Measurements from ENCODE around the gene SPRED2. TPM values are rescaled to one million over a fixed set of nuclear protein-coding genes. Genes with fewer than 3 reads are reported as not detected.

Gene SPRED2
- total RNA-seq, 1 donor from 2014 or later = 14.9 TPM

DNA sequence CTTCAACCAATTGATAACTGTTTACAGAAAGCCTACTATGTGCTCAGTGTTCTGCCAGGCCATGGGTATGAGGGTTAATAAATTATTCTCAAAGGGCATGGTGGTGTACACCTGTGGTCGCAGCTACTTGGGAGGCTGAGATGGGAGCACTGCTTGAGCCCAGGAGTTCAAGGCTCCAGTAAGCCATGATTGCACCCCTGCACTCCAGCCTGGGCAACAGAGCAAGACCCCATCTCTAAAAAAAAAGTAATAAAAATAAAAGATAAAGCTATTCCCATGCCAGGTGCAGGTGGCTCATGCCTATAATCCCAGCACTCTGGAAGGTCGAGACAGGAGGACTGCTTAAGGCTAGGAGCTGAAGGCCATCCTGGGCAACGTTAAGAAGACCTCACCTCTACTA, 8.0 kb downstream of the SPRED2 start:
- no peak for ATAC-seq (ENCODE audit: poor library complexity)
- DNase-seq = no peak
- intact Hi-C loops (cut with DNase I) = no loop called here

DNA sequence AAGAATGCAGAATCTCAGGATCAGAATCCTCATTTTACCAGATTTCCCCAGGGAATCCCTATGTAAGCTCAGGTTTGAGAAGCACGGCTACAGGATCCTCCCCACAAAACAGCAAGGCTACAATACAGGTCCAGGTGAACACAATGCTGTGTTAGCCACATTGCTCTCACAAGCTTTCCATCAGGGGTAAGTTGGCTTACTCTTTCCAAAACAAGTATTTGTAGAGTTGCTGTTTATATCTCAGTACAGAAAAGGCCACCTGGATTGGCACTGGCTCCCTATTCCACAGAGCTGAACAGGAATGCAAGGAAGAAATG, 11.0 kb downstream of the SPRED2 start:
- intact Hi-C loops (cut with DNase I) = no loop called here
- ATAC-seq (ENCODE audit: poor library complexity) = no peak
- no peak for DNase-seq

DNA sequence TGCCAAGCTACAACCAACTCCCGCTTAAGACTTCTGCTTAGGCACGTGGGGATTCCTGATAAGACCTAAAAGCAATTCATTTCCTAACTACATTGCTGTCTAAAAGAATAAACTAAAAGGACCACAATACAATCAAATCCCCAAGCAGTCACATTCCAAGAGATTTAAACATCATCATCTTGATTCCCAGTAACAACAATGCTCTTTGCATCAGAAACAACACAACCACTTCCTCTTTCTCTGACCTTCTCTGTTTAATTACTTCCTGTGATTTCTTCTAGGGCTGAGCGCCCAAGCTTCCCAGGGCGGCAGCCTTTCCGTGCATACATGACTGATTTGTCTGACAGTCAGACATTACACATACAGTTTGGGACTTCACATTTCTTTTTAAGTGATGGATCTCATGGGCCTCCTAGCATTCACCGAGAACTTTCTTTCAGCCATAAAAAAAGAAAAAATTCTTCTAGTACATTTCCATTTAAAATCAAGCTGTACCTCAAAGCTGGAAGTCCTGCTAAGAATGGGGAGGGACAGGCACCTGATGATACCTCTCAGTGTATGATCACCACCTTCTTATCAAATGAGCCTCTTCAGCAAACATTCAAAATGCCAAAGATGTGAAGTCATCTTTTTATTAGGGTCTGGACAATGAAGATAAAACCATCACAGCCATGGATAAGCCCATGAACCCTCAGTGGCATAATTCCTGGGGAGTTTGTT, 11.5 kb downstream of the SPRED2 start:
- ATAC-seq (ENCODE audit: poor library complexity) = peak; percentile 48
- intact Hi-C loops (cut with DNase I) = no loop called here
- DNase-seq = peak; percentile 50

DNA sequence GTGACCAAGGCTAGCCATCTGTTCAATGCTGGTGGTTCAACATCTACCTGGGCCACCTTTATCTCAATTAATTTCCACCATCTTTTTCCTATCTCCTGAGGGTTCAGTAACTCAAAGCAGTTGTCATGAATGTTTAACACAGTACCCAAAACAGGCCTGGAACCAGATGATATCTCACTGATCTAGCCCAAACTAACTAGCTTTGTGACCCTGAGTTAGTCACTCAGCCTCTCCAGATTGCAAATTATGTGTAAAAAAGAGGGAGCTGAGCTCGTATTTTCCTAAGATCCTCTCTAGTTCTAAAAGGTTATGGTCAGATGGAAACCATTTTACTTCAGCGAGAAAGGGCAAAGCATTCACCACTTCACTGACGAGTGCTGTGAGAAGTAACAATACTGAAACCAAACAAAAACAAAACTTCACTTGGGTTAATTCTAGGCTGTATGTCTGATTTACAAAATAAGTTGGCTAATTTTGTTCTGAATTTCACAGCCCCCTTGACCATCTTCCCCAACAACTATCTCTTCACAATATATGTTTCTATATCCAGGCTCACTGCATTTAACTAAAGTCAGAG, 14.8 kb downstream of the SPRED2 start:
- intact Hi-C loops (cut with DNase I) = loop anchor here (5.0 kb wide), 1 partner anchor 35 kb away; no protein-coding TSS in a partner anchor
- DNase-seq (no peak), ATAC-seq (ENCODE audit: poor library complexity) (no peak)

DNA sequence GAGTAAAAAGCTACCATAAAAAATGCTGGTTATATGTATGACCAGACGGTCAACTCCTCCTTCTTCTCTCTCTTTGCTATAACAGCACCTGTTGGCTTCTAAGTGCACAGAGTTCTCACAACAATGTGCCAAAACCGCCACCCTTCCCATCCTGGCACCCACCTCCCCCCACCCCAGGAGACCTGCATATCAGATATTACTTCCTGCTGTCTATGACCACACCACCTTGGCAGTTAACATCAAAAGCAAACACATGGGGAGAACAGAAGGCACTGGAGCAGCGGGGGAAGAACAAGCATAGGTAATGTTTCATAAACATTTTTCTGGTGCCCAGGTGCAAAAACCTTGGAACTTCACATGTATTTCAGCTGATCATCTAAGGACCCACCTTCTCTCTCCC, 15.5 kb downstream of the SPRED2 start:
- intact Hi-C loops (cut with DNase I) = loop anchor here (5.0 kb wide), 1 partner anchor 35 kb away; no protein-coding TSS in a partner anchor
- ATAC-seq (ENCODE audit: poor library complexity) (no peak), DNase-seq (no peak)

DNA sequence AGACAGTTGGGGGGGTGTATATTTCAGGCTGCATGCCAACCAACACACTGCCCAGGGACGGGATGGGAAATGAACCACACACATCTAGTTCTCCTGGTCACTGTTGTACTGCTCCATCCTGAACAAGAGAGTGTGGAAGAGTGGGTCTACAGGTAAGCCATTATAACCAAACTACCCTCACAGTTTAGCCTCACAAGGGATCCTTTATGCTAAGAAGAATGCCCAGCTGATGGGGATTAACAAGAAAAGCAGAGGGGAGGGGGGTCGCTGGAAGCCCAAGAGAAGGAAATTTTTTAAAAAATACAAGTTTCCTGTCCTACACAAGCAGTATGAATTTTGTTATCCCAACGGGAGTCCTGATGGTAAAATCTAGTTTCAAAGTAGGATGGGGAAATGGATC, 16.1 kb downstream of the SPRED2 start:
- ATAC-seq (ENCODE audit: poor library complexity) = no peak
- intact Hi-C loops (cut with DNase I) = loop anchor here (5.0 kb wide), 1 partner anchor 34 kb away; no protein-coding TSS in a partner anchor
- no peak for DNase-seq

DNA sequence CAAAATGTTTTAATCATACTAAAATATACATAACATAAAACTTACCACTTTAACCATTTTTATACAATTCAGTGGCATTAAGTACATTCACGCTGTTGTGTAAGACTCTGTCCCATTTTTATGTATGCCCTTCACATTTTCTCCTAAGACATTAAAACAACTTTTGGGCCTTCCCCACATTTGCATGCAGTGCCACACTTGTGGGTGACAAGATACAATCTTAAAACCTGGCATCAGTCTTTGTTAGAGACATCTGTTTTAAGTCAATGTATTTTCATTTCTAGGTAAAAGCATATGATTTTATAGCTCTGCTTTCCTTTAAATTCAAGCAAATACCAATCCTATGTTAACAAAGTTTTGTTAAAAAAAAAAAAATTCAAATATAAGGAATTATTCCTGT, 17.3 kb downstream of the SPRED2 start:
- intact Hi-C loops (cut with DNase I) = loop anchor here (5.0 kb wide), 1 partner anchor 33 kb away; no protein-coding TSS in a partner anchor
- no peak for DNase-seq
- no peak for ATAC-seq (ENCODE audit: poor library complexity)

DNA sequence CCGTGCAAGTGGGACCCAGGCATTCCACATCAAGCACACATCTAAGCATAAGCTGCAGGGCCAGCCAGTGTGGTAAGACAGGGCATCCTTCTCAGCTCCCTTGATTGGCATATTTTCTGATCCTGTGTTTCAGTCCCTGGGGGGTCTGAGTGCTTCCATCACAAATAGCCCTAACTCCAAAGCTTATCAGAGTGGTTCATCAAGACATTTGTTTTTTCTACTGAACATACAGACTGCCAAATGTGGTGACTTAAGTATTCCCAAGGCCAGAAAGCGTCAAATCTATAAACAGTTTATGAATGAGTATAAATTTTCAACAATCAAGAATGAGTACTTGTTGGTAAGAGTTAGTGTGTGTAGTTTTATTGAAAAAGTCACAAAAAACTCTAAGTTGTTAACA, 18.8 kb downstream of the SPRED2 start:
- DNase-seq = no peak
- ATAC-seq (ENCODE audit: poor library complexity) = no peak
- intact Hi-C loops (cut with DNase I) = no loop called here

DNA sequence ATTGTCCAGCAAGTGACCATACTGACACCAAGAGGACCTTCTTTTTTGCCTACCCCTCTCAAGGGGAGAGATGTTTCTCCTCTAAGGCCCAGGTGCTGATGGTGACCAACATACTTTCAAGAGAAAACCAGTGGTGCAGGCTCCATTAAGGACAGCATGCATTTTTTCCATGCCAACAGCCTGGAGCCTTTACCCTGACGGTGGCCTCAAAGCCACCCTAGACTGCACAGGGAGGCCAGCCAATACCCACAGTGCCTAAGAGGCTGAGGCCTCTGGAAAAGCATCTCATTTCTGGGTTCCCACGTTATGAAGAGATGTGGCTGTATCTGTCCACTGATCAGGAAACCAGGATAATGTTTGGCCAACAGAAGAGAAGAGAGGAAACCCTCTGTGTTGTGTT, 19.3 kb downstream of the SPRED2 start:
- ATAC-seq (ENCODE audit: poor library complexity) = no peak
- DNase-seq = no peak
- intact Hi-C loops (cut with DNase I) = no loop called here

DNA sequence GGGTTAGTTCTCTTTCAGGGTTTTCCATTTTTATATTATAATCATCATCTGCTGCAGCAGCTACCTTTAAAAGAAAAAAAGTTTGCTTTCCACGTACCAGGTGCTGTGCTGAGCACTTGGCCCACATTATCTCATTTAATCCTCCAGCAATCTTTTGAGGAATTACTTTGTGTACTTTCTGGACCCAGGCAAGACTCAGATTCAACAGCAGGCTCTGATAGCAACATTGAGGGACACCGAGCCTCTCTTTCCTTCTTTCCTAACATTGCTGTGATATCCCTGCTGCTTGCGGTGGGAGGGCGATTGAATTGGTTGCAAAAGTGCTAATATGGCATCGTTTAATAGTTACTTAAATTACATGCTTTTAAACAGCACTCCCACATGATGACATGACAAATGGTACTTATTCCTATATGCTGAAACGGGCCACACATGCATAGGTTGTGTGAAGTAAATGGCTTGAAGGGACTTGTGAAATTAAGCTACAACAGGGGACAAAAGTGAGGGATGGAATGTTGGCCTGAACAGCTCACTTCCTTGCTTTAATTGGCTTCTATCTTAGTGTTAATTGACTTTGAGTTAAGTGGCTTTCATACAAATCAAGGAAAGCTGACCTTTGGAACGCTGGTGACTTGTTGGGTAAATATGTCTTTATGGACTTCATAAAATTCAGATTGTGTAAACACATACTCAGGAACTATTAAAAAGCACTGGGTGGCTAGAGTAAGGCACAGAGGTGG, 21.2 kb downstream of the SPRED2 start:
- ATAC-seq (ENCODE audit: poor library complexity) (no peak), DNase-seq (no peak)
- intact Hi-C loops (cut with DNase I) = no loop called here

DNA sequence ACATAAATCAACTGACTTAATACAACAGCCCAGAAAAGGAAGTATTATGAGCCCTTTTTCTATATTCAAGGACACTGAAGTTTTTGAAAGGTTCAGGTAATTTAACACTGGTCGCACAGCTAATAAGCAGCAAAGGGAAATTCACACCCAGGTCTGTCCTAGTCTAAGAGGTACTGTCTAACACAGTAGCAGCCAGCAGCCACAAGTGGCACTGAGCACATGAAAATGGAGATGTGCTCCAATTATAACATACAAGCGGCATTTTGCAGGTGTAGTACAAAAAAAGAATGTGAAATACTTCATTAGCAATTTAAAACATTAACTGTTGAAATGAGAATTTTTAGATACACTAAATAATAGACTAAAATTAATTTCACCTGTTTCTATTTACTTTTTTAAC, 23.4 kb downstream of the SPRED2 start:
- intact Hi-C loops (cut with DNase I) = no loop called here
- ATAC-seq (ENCODE audit: poor library complexity) = no peak
- DNase-seq = no peak

DNA sequence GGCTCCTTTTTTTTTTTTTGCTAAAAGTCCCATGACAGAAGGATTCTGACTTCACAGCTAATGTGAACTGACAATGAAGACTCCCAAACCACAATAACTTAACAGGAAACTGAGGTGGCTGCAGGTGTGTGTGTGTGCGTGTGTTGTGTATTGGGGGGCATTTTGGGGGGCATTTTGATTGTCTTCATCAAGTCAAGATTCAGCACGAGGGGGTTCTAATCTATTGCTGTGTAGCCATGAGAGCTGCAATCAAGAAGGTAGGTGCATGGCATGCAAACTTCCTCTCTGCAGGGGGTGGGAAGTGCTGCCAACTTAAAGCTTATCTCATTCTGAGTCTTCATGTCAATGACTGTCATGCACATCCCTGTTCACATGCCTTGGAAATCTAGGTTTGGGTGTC, 25.2 kb downstream of the SPRED2 start:
- ATAC-seq (ENCODE audit: poor library complexity) (no peak), DNase-seq (no peak)
- intact Hi-C loops (cut with DNase I) = no loop called here

DNA sequence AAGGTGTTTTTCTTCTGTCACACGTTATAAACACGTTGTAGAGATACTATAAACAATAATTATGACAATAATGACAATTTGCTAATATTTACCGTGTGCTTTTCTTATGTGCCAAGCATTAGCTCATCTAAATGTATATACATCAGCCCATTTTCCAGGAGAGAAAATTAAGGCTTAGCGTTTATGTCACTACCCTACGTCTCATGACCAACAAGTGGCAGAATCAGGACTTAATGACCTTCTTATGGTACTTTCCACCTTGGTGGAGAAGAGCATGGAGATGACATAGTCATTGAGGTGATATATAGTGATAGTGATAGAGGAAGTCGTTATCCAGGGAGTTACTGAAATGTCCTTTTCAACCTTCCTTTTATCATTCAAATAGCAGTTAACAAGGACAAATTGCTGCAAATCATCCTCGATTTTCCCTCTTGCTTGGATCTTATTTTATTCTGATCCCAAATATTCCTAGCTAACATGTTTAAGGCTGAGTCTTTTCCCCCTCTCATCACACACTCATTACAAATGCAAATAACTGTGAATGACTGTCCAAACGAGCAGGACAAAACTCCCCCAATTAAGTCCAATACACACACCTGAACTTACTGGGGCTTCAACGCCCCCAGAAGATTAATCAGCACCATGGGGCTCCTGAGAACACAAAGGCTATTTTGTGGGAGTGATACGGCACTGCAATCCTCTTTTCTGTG, 27.3 kb downstream of the SPRED2 start:
- DNase-seq = no peak
- intact Hi-C loops (cut with DNase I) = no loop called here
- ATAC-seq (ENCODE audit: poor library complexity) = no peak

DNA sequence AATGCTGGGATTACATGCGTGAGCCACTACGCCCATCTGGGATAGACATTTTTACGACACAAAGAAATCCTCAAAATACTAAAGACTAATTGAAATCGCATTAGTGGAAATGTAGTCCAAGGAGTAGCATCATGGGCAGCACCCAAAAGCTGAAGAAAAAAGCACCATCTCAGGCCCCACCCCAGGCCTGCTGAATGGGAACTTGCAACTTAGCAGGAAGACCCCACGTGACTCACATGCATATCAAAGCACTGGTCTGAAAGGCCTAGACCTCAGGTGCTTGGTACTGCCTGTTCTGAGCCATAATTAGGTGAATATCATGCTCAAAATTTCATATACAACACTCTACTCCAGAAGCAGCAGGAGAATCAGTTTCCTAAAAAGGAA, 28.9 kb downstream of the SPRED2 start:
- ATAC-seq (ENCODE audit: poor library complexity) = no peak
- intact Hi-C loops (cut with DNase I) = no loop called here

DNA sequence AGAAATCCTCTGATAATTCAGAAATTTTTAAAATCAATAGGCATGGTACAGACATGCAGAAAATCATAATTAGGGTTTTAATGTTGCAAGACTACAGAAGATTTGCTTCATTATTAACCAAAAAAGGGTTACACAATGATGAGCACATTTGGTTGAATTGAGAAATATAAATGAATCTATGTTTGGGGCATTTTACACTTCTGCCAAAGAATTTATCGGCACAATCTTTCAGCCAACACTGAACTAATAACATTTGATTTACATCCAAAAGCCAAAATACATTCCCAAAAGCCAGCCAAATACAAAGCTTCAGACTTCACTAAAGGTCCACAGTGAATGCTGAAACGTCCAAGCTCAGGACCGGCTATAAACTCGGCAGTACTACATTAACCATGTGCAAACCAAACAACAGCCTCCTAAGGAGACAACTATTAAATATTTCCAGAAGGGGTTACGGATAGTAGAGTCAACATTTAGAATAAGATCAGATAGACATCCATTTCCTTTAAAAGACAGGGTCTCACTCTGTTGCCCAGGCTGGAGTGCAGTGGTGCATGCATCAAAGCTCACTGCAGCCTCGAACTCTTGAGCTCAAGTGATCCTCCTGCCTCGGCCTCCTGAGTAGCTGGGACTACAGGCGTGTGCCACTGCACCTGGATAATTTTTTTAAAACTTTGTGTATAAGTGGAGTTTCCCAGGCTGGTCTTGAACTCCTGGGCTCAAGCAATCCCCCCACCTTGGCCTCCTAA, 29.4 kb downstream of the SPRED2 start:
- DNase-seq (no peak), ATAC-seq (ENCODE audit: poor library complexity) (peak; percentile 42)
- intact Hi-C loops (cut with DNase I) = no loop called here

More for the DNA sequence above, 28.9 kb downstream of the SPRED2 start:
- no peak for DNase-seq

DNA sequence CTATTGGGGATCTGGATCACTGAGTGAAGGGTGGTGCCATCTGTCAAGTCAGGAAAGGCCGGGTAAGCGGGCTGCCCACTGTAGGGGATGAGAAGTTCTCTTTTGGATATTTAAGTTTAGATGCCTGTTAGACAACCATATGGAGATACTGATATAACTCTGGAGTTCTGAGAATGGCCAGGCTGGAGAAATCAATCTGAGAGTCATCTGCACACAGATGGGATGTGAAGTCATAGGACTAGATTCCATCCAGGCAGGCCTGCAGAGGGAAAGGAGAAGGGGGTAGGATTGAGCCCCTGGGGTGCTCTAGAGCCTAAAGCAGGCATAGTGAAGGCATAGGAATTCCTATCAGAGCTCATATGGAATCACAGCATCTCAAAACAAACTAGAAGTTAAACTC, 30.1 kb downstream of the SPRED2 start:
- ATAC-seq (ENCODE audit: poor library complexity) = peak; percentile 23
- intact Hi-C loops (cut with DNase I) = no loop called here
- DNase-seq = no peak

DNA sequence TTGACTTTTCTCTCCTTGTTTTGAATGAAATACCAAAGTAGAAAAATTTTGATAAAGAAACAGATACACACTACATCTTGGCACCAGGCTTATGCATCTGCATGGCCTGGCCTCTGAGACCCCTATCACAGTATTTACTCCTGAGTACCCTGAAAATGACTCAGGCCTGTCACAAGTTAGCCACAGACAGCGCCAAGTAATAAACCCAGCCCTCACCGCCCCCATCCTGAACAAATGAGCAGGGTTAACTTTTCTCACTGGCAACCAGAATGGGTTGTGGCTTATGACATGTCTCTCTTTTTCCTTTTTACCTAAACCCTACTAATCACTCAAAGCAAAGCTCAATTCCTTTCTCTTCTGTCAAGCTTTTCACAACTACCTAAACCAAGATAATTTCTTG, 35.3 kb downstream of the SPRED2 start:
- intact Hi-C loops (cut with DNase I) = no loop called here
- peak; percentile 31 for ATAC-seq (ENCODE audit: poor library complexity)

DNA sequence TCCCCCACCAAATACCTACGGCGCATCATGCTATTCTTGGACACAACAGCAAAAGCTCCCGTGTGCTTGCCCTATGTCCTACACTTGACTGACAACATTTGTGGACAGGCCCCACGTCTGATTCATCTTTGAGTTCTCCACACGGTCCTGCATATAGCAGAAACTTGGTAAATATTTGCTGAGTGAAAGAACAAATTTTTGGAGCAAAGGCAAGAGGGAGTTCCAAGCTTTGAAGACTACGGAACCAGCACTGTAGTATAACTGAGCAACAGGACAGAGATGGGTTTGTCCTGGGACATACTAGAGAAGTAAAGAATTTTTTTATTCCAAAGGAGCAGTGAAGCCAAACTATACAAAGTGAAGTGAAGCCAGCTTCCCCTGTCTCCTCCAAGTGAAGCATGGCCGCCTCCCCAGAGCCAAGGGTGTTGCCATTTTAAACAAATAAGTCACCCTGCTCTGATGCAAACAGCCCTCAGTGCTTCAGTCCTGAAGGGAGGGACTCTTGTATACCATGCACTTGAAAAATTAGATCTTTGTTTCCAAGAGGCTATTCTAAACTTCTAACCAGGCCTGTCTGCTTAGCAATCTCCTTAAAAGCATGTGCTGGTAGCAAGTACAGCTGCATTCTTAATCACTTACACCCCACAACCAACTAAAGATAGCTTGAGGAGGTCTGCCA, 35.9 kb downstream of the SPRED2 start:
- no peak for DNase-seq
- ATAC-seq (ENCODE audit: poor library complexity) = peak; percentile 63
- intact Hi-C loops (cut with DNase I) = no loop called here

More for the DNA sequence above, 35.3 kb downstream of the SPRED2 start:
- no peak for DNase-seq
